Neuronal stem cell (in vitro differentiated cells): ENCODE results near the gene METTL2A. TPM values are rescaled to one million over a fixed set of nuclear protein-coding genes. Genes with fewer than 3 reads are reported as not detected.
"Not testable (repeated sequence)": the region's sequence is repeated elsewhere in the genome, so short reads cannot be mapped to it uniquely, and the experiment has no call there.

ENCODE experiments used
- DNase-seq: peaks from one replicate; pipeline ENCODE4 v3.0.0-alpha.2; 2013; ENCODE audit warnings: low spot score
- H2AFZ ChIP-seq: one replicate; pipeline ENCODE4 v1.6.1; 2013; ENCODE audit warnings: mild to moderate bottlenecking, low read length, inconsistent platforms
- H2AK5ac ChIP-seq: 2 replicates; pipeline ENCODE4 v1.6.1; 2013; ENCODE audit warnings: low read depth, mild to moderate bottlenecking, inconsistent platforms, low read length, moderate library complexity, mixed read lengths
- H2BK120ac ChIP-seq: 2 replicates; pipeline ENCODE4 v1.6.1; 2013; ENCODE audit warnings: low read depth, mild to moderate bottlenecking, inconsistent platforms, low read length, moderate library complexity, mixed read lengths
- H2BK12ac ChIP-seq: one replicate; pipeline ENCODE4 v1.6.1; 2013; ENCODE audit warnings: low read length, inconsistent platforms
- H2BK15ac ChIP-seq: 2 replicates; pipeline ENCODE4 v1.6.1; 2013; ENCODE audit warnings: mild to moderate bottlenecking, low read length, inconsistent platforms, mixed read lengths
- H2BK5ac ChIP-seq: one replicate; pipeline ENCODE4 v1.6.1; 2013; ENCODE audit warnings: inconsistent platforms, mild to moderate bottlenecking, low read length, moderate library complexity
- H3K14ac ChIP-seq: one replicate; pipeline ENCODE4 v1.6.1; 2013; ENCODE audit warnings: low read length, inconsistent platforms
- H3K18ac ChIP-seq: 2 replicates; pipeline ENCODE4 v1.6.1; 2013; ENCODE audit warnings: low read length, inconsistent platforms
- H3K23ac ChIP-seq: 2 replicates; pipeline ENCODE4 v1.6.1; 2013; ENCODE audit warnings: low read depth, mild to moderate bottlenecking, mixed read lengths, low read length, inconsistent platforms; ENCODE audit not compliant: poor library complexity
- H3K27ac ChIP-seq: replicated peaks from 3 replicates; pipeline ENCODE4 v1.5.1; 2013; ENCODE audit warnings: low read length, inconsistent platforms
- H3K27me3 ChIP-seq, 3 experiments: 2 replicates each; pipeline ENCODE4 v1.6.1; 2013; ENCODE audit warnings: low read length in 3 of 3, mild to moderate bottlenecking in 2 of 3, inconsistent platforms in 1 of 3, low read depth in 1 of 3, mixed read lengths in 1 of 3, moderate library complexity in 1 of 3; ENCODE audit not compliant: control insufficient read depth in 3 of 3, insufficient read depth in 3 of 3
- H3K36me3 ChIP-seq, 2 donors: replicated peaks in 1 of 2; 2 replicates each; pipeline ENCODE4 v1.6.1; 2013; ENCODE audit warnings: low read length in 2 of 2; ENCODE audit not compliant: control insufficient read depth in 2 of 2, insufficient read depth in 2 of 2
- H3K4ac ChIP-seq: 2 replicates; pipeline ENCODE4 v1.6.1; 2013; ENCODE audit warnings: inconsistent platforms, mild to moderate bottlenecking, low read length, moderate library complexity
- H3K4me1 ChIP-seq, 2 donors: 1 replicate in 1 of 2; 2 replicates in 1 of 2; pipeline ENCODE4 v1.6.1; 2013; ENCODE audit warnings: low read length in 2 of 2, low read depth in 1 of 2; ENCODE audit not compliant: control insufficient read depth in 2 of 2, insufficient read depth in 1 of 2
- H3K4me2 ChIP-seq: one replicate; pipeline ENCODE4 v1.6.1; 2013; ENCODE audit warnings: mild to moderate bottlenecking, low read length, inconsistent platforms; ENCODE audit not compliant: insufficient read depth, poor library complexity, severe bottlenecking
- H3K4me3 ChIP-seq, 2 donors: 2 replicates each; pipeline ENCODE4 v1.5.1; 2013; ENCODE audit warnings: low read length in 2 of 2, mild to moderate bottlenecking in 2 of 2, inconsistent platforms in 1 of 2, moderate library complexity in 1 of 2
- H3K79me1 ChIP-seq: one replicate; pipeline ENCODE4 v1.6.1; 2013; ENCODE audit warnings: low read depth, mild to moderate bottlenecking, inconsistent platforms, low read length, moderate library complexity
- H3K9ac ChIP-seq: one replicate; pipeline ENCODE4 v1.6.1; 2013; ENCODE audit warnings: mild to moderate bottlenecking, low read depth, low read length, inconsistent platforms; ENCODE audit not compliant: poor library complexity
- H3K9me3 ChIP-seq, 2 donors: replicated peaks in 1 of 2; 2 replicates each; pipeline versions ENCODE3 to v1.6.1; 2013; ENCODE audit warnings: low read length in 2 of 2, mild to moderate bottlenecking in 2 of 2, inconsistent platforms in 1 of 2, low read depth in 1 of 2, mixed read lengths in 1 of 2, moderate library complexity in 1 of 2; ENCODE audit not compliant: control insufficient read depth in 2 of 2, insufficient read depth in 1 of 2
- H4K8ac ChIP-seq: one replicate; pipeline ENCODE4 v1.6.1; 2013; ENCODE audit warnings: low read depth, mild to moderate bottlenecking, inconsistent platforms, low read length, moderate library complexity
- H4K91ac ChIP-seq: one replicate; pipeline ENCODE4 v1.6.1; 2013; ENCODE audit warnings: low read length, low read depth, mild to moderate bottlenecking, inconsistent platforms; ENCODE audit not compliant: poor library complexity
- WGBS, 2 donors: extraction: QIAGEN DNeasy Blood & Tissue Kit; methylation state at CpG; one replicate each; pipeline ENCODE4 v1.1.7; 2013; ENCODE audit warnings: missing lambda C conversion rate in 2 of 2, mixed read lengths in 1 of 2; ENCODE audit not compliant: insufficient read length in 2 of 2, insufficient replicate concordance in 1 of 2; ENCODE audit errors: extremely low coverage in 2 of 2; 5-methylcytosine and 5-hydroxymethylcytosine counted together
- small RNA-seq: library from polyadenylated mRNA; stranded (forward); fragments of <200 nt; extraction: miRNeasy Mini kit (QIAGEN cat#:217004); gene quantifications from one replicate; pipeline ENCODE3, GENCODE V24; 2013; ENCODE audit not compliant: insufficient read depth

The METTL2A gene

GRCh38 chr17:62494073-62494472, 70.4 kb downstream of the METTL2A start:
- H2BK5ac ChIP-seq = not testable (repeated sequence)
- no CpG with 5 or more reads among the region's 7 CpGs for WGBS, 2 donors

GRCh38 chr17:62496344-62496743, 72.6 kb downstream of the METTL2A start:
- H3K4me2 ChIP-seq, H3K14ac ChIP-seq, H3K4me1 ChIP-seq, H3K4me3 ChIP-seq, H2AFZ ChIP-seq, H4K8ac ChIP-seq, H2BK12ac ChIP-seq, H3K79me1 ChIP-seq, H3K23ac ChIP-seq, DNase-seq, H3K4ac ChIP-seq, H3K27ac ChIP-seq, H2BK15ac ChIP-seq, H2AK5ac ChIP-seq, H3K18ac ChIP-seq, H3K36me3 ChIP-seq, H3K9ac ChIP-seq, H2BK5ac ChIP-seq, H4K91ac ChIP-seq, H3K27me3 ChIP-seq, H2BK120ac ChIP-seq, H3K9me3 ChIP-seq: not testable (repeated sequence)
- no CpG with 5 or more reads among the region's 4 CpGs for WGBS, 2 donors

More at GRCh38 chr17:62494073-62494472, 70.4 kb downstream of the METTL2A start:
- H2AK5ac ChIP-seq, H2BK12ac ChIP-seq, H3K27ac ChIP-seq, H4K8ac ChIP-seq, H3K23ac ChIP-seq, H2BK15ac ChIP-seq, H3K14ac ChIP-seq, H3K9ac ChIP-seq, H3K79me1 ChIP-seq, H3K4me3 ChIP-seq, H3K27me3 ChIP-seq, H3K4me2 ChIP-seq, H2BK120ac ChIP-seq, H3K4ac ChIP-seq, DNase-seq, H4K91ac ChIP-seq, H2AFZ ChIP-seq, H3K9me3 ChIP-seq, H3K4me1 ChIP-seq, H3K18ac ChIP-seq: not testable (repeated sequence)
- H3K36me3 ChIP-seq = peaks cover 0 to 17% of the 10 kb centered on the region in 2 donors

DNA sequence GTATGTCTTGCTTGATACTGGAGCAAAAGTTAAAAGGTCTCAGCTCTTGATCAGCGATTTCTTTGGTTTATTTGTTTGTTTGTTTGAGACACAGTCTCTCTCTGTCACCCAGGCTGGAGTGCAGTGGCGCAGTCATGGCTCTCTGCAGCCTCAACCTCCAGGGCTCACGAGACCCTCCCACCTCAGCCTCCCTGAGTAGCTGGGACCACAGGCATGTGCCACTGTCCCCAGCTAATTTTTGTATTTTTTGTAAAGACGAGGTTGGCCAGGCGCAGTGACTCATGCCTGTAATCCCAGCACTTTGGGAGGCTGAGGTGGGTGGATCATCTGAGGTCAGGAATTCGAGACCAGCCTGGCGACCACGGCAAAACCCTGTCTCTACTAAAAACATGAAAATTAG, 75.1 kb downstream of the METTL2A start:
- H3K23ac ChIP-seq, H3K9ac ChIP-seq, H2AK5ac ChIP-seq, H3K27me3 ChIP-seq, H4K91ac ChIP-seq, H3K4ac ChIP-seq, DNase-seq, H3K14ac ChIP-seq, H3K4me1 ChIP-seq, H3K18ac ChIP-seq, H2BK15ac ChIP-seq, H3K4me2 ChIP-seq, H2BK12ac ChIP-seq, H3K79me1 ChIP-seq, H3K4me3 ChIP-seq, H3K36me3 ChIP-seq, H3K9me3 ChIP-seq, H3K27ac ChIP-seq, H2BK120ac ChIP-seq, H4K8ac ChIP-seq, H2AFZ ChIP-seq, H2BK5ac ChIP-seq: not testable (repeated sequence)
- WGBS, 2 donors = no CpG with 5 or more reads among the region's 8 CpGs

Small RNA genes lying within 50 kb of the gene (small RNA-seq; reads per million reads assigned to genes)
- gene RNU7-52P = not detected
